WTC11 (cell line): ENCODE data around the gene ITPR3. TPM values are rescaled to one million over a fixed set of nuclear protein-coding genes. Genes with fewer than 3 reads are reported as not detected.

Experiments used
- ATAC-seq: fragments of 200-7000 bp; cut with Tn5 transposase; 2 replicates; pipeline ENCODE4 v1.10.0; 2021; ENCODE audit warnings: mild to moderate bottlenecking, moderate library complexity
- CTCF ChIA-PET: fragments of 300-600 bp; sonication (Branson Sonifier 250); formaldehyde crosslinking; loops from one replicate; lab custom pipeline; 2021; ENCODE audit warnings: antibody characterized with exemption; lab: Charles Lee
- POLR2A ChIA-PET: fragments of 350-600 bp; sonication (Branson Sonifier 250); formaldehyde crosslinking; loops from one replicate; lab custom pipeline; 2021; ENCODE audit warnings: antibody characterized with exemption; lab: Charles Lee
- DNase-seq: peaks from one replicate; pipeline ENCODE4 v3.0.0; 2021; ENCODE audit warnings: low spot score
- H3K27ac Mint-ChIP-seq: 2 replicates; pipeline ENCODE4 v1.8.0; 2021; ENCODE audit warnings: mixed read lengths
- H3K27me3 Mint-ChIP-seq: 2 replicates; pipeline ENCODE4 v1.8.0; 2021; ENCODE audit warnings: low read depth, mild to moderate bottlenecking, moderate library complexity, mixed read lengths
- H3K36me3 Mint-ChIP-seq: 2 replicates; pipeline ENCODE4 v1.8.0; 2021; ENCODE audit warnings: mixed read lengths
- H3K4me1 Mint-ChIP-seq: 2 replicates; pipeline ENCODE4 v1.8.0; 2022; ENCODE audit warnings: mixed read lengths
- H3K4me3 Mint-ChIP-seq: 2 replicates; pipeline ENCODE4 v1.8.0; 2021; ENCODE audit warnings: mild to moderate bottlenecking, moderate library complexity, mixed read lengths
- H3K9me3 Mint-ChIP-seq: 2 replicates; pipeline ENCODE4 v1.8.0; 2021; ENCODE audit warnings: mixed read lengths
- CREB1 ChIP-seq: sonication (generic); formaldehyde crosslinking; IDR thresholded peaks from 2 replicates; pipeline ENCODE4 v1.8.0; 2023; ENCODE audit warnings: mild to moderate bottlenecking, missing genetic modification reagents
- GRHL2 ChIP-seq: fragments of 250-450 bp; sonication (Bioruptor Pico); IDR thresholded peaks from 2 replicates; pipeline ENCODE4 v1.8.0; 2022; ENCODE audit warnings: mild to moderate bottlenecking, moderate library complexity; ENCODE audit not compliant: insufficient replicate concordance, severe bottlenecking
- MXD4 ChIP-seq: fragments of 250-450 bp; sonication (Bioruptor Pico); IDR thresholded peaks from 2 replicates; pipeline ENCODE4 v1.8.0; 2021; ENCODE audit warnings: mild to moderate bottlenecking, moderate library complexity, borderline replicate concordance
- NR1H2 ChIP-seq: sonication (generic); formaldehyde crosslinking; IDR thresholded peaks from 2 replicates; pipeline ENCODE4 v1.9.0; 2021; ENCODE audit warnings: mild to moderate bottlenecking, moderate library complexity, missing genetic modification reagents
- OVOL2 ChIP-seq: fragments of 250-450 bp; sonication (Bioruptor Pico); IDR thresholded peaks from 2 replicates; pipeline ENCODE4 v1.9.0; 2021; ENCODE audit warnings: mild to moderate bottlenecking, borderline replicate concordance
- PRRX2 ChIP-seq: fragments of 250-450 bp; sonication (Bioruptor Pico); IDR thresholded peaks from 2 replicates; pipeline ENCODE4 v1.8.0; 2021; ENCODE audit warnings: mild to moderate bottlenecking
- RELA ChIP-seq: sonication (generic); formaldehyde crosslinking; IDR thresholded peaks from 2 replicates; pipeline ENCODE4 v1.8.1; 2022; ENCODE audit warnings: missing genetic modification reagents, mild to moderate bottlenecking, borderline replicate concordance
- RORB ChIP-seq: fragments of 250-450 bp; sonication (Bioruptor Pico); IDR thresholded peaks from 2 replicates; pipeline ENCODE4 v1.9.0; 2021; ENCODE audit warnings: mild to moderate bottlenecking
- SMAD4 ChIP-seq: sonication (generic); formaldehyde crosslinking; IDR thresholded peaks from 2 replicates; pipeline ENCODE4 v1.8.0; 2022; ENCODE audit warnings: mild to moderate bottlenecking, missing genetic modification reagents
- TEAD1 ChIP-seq: sonication (generic); formaldehyde crosslinking; IDR thresholded peaks from 2 replicates; pipeline ENCODE4 v1.8.0; 2022; ENCODE audit warnings: mild to moderate bottlenecking, missing genetic modification reagents
- ZNF232 ChIP-seq: sonication (generic); formaldehyde crosslinking; IDR thresholded peaks from 2 replicates; pipeline ENCODE4 v1.8.0; 2022; ENCODE audit warnings: mild to moderate bottlenecking, missing genetic modification reagents
- ZNF671 ChIP-seq: fragments of 250-450 bp; sonication (Bioruptor Pico); IDR thresholded peaks from 2 replicates; pipeline ENCODE4 v1.8.0; 2021; ENCODE audit warnings: mild to moderate bottlenecking
- total RNA-seq: library from RNA; stranded (reverse); gene quantifications from 3 replicates; pipeline ENCODE4 v1.2.3, GENCODE V29; 2021
- TF ChIP-seq, protein P1 (sequence below): fragments of 200-600 bp; IDR thresholded peaks from 2 replicates; pipeline ENCODE4 v1.8.0; 2022; ENCODE audit warnings: antibody characterized with exemption
- TF ChIP-seq, protein P2 (sequence below): sonication (generic); formaldehyde crosslinking; IDR thresholded peaks from 2 replicates; pipeline ENCODE4 v1.8.0; 2022; ENCODE audit warnings: missing genetic modification reagents
- TF ChIP-seq, protein P3 (sequence below): sonication (generic); formaldehyde crosslinking; IDR thresholded peaks from 2 replicates; pipeline ENCODE4 v1.8.1; 2023; ENCODE audit warnings: mild to moderate bottlenecking, missing genetic modification reagents, borderline replicate concordance
- TF ChIP-seq, protein P4 (sequence below): sonication (generic); formaldehyde crosslinking; IDR thresholded peaks from 2 replicates; pipeline ENCODE4 v1.8.0; 2022; ENCODE audit warnings: mild to moderate bottlenecking, missing genetic modification reagents
- TF ChIP-seq, protein P5 (sequence below): sonication (generic); formaldehyde crosslinking; IDR thresholded peaks from 2 replicates; pipeline ENCODE4 v1.8.1; 2022; ENCODE audit warnings: low read depth, mild to moderate bottlenecking, moderate library complexity, missing genetic modification reagents, borderline replicate concordance
- TF ChIP-seq, protein P6 (sequence below): sonication (generic); formaldehyde crosslinking; IDR thresholded peaks from 2 replicates; pipeline ENCODE4 v1.8.1; 2023; ENCODE audit warnings: mild to moderate bottlenecking, missing genetic modification reagents

The ITPR3 gene
- total RNA-seq, 1 experiment from 2014 or later: 47.3 TPM

DNA sequence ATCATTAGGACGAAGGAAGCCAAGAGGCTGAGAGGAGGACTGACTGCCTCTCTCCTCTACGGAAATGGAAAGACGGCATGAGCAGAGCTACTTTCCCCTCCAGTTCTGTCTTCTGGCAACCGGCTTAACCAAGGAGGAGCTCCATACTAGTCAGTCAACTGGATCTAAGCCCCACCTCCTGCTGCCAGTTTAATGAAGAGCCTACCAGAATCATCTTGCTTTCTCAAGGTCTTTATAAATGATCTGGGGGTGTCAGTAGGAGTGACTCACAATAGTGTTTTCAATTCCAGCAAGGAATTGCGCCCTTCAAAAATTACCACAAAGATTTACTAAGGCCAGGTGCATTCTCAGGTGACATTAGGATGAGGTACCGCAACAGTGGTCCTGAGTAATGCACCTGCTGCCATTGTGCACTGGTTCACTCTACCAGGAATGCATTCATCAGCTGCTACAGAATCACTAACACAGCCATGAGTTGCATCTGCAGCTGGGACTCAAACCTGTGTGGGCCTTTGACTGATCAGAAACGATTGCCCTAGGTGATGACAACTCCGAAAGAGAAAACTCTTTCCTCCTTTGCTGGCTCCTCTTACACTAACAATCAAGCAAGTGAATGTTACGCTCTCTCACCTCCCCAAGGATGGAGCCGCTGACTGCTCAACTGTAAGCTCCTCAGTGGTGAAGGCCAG is 87.5 kb downstream of the ITPR3 start (continued):
- TF ChIP-seq, protein P1, sequence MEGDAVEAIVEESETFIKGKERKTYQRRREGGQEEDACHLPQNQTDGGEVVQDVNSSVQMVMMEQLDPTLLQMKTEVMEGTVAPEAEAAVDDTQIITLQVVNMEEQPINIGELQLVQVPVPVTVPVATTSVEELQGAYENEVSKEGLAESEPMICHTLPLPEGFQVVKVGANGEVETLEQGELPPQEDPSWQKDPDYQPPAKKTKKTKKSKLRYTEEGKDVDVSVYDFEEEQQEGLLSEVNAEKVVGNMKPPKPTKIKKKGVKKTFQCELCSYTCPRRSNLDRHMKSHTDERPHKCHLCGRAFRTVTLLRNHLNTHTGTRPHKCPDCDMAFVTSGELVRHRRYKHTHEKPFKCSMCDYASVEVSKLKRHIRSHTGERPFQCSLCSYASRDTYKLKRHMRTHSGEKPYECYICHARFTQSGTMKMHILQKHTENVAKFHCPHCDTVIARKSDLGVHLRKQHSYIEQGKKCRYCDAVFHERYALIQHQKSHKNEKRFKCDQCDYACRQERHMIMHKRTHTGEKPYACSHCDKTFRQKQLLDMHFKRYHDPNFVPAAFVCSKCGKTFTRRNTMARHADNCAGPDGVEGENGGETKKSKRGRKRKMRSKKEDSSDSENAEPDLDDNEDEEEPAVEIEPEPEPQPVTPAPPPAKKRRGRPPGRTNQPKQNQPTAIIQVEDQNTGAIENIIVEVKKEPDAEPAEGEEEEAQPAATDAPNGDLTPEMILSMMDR: no peak
- TF ChIP-seq GRHL2 (CRISPR knock-in tag) (no peak), RELA (CRISPR knock-in tag) (no peak)
- TF ChIP-seq, protein P2, sequence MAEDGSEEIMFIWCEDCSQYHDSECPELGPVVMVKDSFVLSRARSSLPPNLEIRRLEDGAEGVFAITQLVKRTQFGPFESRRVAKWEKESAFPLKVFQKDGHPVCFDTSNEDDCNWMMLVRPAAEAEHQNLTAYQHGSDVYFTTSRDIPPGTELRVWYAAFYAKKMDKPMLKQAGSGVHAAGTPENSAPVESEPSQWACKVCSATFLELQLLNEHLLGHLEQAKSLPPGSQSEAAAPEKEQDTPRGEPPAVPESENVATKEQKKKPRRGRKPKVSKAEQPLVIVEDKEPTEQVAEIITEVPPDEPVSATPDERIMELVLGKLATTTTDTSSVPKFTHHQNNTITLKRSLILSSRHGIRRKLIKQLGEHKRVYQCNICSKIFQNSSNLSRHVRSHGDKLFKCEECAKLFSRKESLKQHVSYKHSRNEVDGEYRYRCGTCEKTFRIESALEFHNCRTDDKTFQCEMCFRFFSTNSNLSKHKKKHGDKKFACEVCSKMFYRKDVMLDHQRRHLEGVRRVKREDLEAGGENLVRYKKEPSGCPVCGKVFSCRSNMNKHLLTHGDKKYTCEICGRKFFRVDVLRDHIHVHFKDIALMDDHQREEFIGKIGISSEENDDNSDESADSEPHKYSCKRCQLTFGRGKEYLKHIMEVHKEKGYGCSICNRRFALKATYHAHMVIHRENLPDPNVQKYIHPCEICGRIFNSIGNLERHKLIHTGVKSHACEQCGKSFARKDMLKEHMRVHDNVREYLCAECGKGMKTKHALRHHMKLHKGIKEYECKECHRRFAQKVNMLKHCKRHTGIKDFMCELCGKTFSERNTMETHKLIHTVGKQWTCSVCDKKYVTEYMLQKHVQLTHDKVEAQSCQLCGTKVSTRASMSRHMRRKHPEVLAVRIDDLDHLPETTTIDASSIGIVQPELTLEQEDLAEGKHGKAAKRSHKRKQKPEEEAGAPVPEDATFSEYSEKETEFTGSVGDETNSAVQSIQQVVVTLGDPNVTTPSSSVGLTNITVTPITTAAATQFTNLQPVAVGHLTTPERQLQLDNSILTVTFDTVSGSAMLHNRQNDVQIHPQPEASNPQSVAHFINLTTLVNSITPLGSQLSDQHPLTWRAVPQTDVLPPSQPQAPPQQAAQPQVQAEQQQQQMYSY (CRISPR knock-in tag): no peak

DNA sequence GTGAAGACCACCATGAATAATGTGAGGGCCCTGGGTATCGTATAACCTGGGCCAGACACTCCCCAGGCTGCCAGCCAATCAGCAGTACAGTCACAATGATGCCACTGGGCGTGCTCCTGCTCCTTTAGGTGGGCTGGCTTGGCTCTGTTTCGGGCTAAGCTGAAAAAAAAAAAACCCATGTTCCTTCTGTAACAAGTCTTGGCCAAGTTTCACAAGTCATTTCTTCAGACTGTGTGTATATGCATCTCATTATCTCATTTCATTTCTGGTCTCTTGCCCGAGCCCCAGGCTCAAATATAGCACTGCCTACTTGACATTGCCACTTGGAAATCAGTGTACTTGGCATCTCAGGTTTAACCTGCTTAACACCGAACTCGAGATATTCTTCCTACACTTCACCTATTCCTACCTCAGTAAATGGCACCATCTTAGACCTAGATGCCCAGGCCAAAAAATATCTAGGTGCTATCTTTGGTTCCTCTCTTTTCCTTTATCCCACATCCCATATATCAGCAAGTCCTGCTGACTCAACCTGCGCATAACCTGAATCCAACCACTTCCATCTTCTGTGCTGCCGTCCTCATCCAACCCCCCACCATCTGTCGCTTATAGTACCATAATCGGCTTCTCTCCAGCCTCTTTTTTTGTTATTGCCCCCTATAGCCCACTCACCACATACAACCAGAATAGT is 88.6 kb downstream of the ITPR3 start:
- CTCF ChIA-PET: no interaction called here
- peaks cover 46% of the 10 kb centered on the region for H3K4me1 Mint-ChIP-seq
- no peak for DNase-seq
- ATAC-seq: no peak
- H3K27ac Mint-ChIP-seq: no peak overlapping the region
- H3K4me3 Mint-ChIP-seq: no peak overlapping the region
- peaks cover 43% of the 10 kb centered on the region for H3K36me3 Mint-ChIP-seq
- no peaks in the 10 kb centered on the region; the same call in 1 of the 2 replicates for H3K27me3 Mint-ChIP-seq
- POLR2A ChIA-PET: no interaction called here
- H3K9me3 Mint-ChIP-seq: no peaks in the 10 kb centered on the region
- no peak for TF ChIP-seq PRRX2 (CRISPR knock-in tag)
- no peak for TF ChIP-seq SMAD4 (CRISPR knock-in tag)
- TF ChIP-seq, protein P3, sequence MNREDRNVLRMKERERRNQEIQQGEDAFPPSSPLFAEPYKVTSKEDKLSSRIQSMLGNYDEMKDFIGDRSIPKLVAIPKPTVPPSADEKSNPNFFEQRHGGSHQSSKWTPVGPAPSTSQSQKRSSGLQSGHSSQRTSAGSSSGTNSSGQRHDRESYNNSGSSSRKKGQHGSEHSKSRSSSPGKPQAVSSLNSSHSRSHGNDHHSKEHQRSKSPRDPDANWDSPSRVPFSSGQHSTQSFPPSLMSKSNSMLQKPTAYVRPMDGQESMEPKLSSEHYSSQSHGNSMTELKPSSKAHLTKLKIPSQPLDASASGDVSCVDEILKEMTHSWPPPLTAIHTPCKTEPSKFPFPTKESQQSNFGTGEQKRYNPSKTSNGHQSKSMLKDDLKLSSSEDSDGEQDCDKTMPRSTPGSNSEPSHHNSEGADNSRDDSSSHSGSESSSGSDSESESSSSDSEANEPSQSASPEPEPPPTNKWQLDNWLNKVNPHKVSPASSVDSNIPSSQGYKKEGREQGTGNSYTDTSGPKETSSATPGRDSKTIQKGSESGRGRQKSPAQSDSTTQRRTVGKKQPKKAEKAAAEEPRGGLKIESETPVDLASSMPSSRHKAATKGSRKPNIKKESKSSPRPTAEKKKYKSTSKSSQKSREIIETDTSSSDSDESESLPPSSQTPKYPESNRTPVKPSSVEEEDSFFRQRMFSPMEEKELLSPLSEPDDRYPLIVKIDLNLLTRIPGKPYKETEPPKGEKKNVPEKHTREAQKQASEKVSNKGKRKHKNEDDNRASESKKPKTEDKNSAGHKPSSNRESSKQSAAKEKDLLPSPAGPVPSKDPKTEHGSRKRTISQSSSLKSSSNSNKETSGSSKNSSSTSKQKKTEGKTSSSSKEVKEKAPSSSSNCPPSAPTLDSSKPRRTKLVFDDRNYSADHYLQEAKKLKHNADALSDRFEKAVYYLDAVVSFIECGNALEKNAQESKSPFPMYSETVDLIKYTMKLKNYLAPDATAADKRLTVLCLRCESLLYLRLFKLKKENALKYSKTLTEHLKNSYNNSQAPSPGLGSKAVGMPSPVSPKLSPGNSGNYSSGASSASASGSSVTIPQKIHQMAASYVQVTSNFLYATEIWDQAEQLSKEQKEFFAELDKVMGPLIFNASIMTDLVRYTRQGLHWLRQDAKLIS: no peak
- TF ChIP-seq MXD4 (CRISPR knock-in tag): no peak
- no peak for TF ChIP-seq CREB1
- TF ChIP-seq ZNF232: no peak
- TF ChIP-seq NR1H2: no peak
- TF ChIP-seq OVOL2 (CRISPR knock-in tag): no peak
- TF ChIP-seq, protein P4, sequence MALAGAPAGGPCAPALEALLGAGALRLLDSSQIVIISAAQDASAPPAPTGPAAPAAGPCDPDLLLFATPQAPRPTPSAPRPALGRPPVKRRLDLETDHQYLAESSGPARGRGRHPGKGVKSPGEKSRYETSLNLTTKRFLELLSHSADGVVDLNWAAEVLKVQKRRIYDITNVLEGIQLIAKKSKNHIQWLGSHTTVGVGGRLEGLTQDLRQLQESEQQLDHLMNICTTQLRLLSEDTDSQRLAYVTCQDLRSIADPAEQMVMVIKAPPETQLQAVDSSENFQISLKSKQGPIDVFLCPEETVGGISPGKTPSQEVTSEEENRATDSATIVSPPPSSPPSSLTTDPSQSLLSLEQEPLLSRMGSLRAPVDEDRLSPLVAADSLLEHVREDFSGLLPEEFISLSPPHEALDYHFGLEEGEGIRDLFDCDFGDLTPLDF (CRISPR knock-in tag): no peak
- TF ChIP-seq RORB: no peak
- TF ChIP-seq, protein P5, sequence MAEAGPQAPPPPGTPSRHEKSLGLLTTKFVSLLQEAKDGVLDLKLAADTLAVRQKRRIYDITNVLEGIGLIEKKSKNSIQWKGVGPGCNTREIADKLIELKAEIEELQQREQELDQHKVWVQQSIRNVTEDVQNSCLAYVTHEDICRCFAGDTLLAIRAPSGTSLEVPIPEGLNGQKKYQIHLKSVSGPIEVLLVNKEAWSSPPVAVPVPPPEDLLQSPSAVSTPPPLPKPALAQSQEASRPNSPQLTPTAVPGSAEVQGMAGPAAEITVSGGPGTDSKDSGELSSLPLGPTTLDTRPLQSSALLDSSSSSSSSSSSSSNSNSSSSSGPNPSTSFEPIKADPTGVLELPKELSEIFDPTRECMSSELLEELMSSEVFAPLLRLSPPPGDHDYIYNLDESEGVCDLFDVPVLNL (CRISPR knock-in tag): no peak
- TF ChIP-seq ZNF671: no peak
- TF ChIP-seq TEAD1 (CRISPR knock-in tag): no peak
- TF ChIP-seq, protein P6, sequence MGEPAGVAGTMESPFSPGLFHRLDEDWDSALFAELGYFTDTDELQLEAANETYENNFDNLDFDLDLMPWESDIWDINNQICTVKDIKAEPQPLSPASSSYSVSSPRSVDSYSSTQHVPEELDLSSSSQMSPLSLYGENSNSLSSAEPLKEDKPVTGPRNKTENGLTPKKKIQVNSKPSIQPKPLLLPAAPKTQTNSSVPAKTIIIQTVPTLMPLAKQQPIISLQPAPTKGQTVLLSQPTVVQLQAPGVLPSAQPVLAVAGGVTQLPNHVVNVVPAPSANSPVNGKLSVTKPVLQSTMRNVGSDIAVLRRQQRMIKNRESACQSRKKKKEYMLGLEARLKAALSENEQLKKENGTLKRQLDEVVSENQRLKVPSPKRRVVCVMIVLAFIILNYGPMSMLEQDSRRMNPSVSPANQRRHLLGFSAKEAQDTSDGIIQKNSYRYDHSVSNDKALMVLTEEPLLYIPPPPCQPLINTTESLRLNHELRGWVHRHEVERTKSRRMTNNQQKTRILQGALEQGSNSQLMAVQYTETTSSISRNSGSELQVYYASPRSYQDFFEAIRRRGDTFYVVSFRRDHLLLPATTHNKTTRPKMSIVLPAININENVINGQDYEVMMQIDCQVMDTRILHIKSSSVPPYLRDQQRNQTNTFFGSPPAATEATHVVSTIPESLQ (CRISPR knock-in tag): no peak
